BJ (cell line): ENCODE measurements around the gene MBD5. TPM values are rescaled to one million over a fixed set of nuclear protein-coding genes. Genes with fewer than 3 reads are reported as not detected.
"Not testable (repeated sequence)": the region's sequence is repeated elsewhere in the genome, so short reads cannot be mapped to it uniquely, and the experiment has no call there.

ENCODE experiments used
- CTCF ChIA-PET: fragments of 350-600 bp; formaldehyde crosslinking; extraction: SDS; loops from one replicate; lab custom pipeline; 2021; ENCODE audit warnings: antibody characterized with exemption, inconsistent platforms; lab: Yijun Ruan, JAX
- POLR2A ChIA-PET: fragments of 300-600 bp; sonication (Branson Sonifier 250); formaldehyde crosslinking; extraction: SDS; loops from one replicate; lab custom pipeline; 2021; ENCODE audit warnings: antibody characterized with exemption; lab: Charles Lee
- DNase-seq: peaks from one replicate; pipeline ENCODE4 v3.0.0-alpha.2; 2011; ENCODE audit warnings: low read depth
- H3K27me3 ChIP-seq: 2 replicates; pipeline ENCODE4 v1.6.0; 2011; ENCODE audit warnings: low read length; ENCODE audit not compliant: control insufficient read depth, insufficient read depth
- H3K36me3 ChIP-seq: 2 replicates; pipeline ENCODE4 v1.5.1; 2011; ENCODE audit warnings: low read length; ENCODE audit not compliant: control insufficient read depth, insufficient read depth
- H3K4me3 ChIP-seq: 2 replicates; pipeline ENCODE4 v1.5.1; 2011; ENCODE audit warnings: low read depth, mild to moderate bottlenecking, control low read depth, low read length
- CTCF ChIP-seq: IDR thresholded peaks from 2 replicates; pipeline ENCODE4 v1.5.1; 2011; ENCODE audit warnings: low read depth, mild to moderate bottlenecking, control low read depth, inconsistent platforms, low read length, moderate library complexity; ENCODE audit not compliant: insufficient read depth
- polyA plus RNA-seq: library from polyadenylated mRNA; depleted of rRNA; stranded (reverse); fragments of >200 nt; gene quantifications from 2 replicates; pipeline ENCODE4 v1.2.3, GENCODE V29; 2011

Gene MBD5
- polyA plus RNA-seq, 1 experiment, result 20.4 TPM

- Histone ChIP-seq H3K36me3 (no peaks in the 10 kb centered on the region), H3K27me3 (no peaks in the 10 kb centered on the region), H3K4me3 (no peak overlapping the region)
- POLR2A ChIA-PET, result no interaction called here
- no peak for TF ChIP-seq CTCF
- DNase-seq, result no peak
- CTCF ChIA-PET, result no interaction called here
Measured at GRCh38 chr2:148006249-148007007, 14.5 kb upstream of the MBD5 start.

DNA sequence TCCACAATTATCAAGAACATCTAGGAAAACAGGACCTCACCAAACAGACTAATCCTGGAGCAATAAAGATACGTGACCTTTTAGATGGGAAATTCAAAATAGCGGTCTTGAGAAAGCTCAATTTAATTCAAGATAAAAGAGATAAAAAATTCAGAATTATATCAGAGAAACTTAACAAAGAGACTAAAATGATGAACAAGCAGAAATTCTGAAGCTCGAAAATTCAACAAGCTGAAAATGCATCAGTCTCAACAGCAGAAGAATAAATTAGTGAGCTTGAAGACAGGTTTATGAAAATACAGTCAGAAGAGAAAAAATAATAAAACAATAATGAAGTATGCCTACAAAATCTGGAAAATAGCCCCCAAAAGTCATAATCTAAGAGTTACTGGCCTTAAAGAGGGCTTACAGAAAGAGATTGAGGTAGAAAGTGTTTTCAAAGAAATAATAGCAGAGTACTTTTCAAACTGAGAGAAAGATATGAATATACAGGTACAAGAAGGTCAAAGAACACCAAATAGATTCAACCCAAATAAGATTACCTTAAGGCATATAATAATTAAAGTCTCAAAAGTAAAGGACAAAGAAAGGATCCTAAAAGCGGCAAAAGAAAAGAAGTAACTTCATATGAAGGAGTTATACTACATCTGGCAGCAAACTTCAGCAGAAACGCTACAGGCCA is 13.5 kb upstream of the MBD5 start:
- no peak for TF ChIP-seq CTCF
- H3K36me3 ChIP-seq, result no peaks in the 10 kb centered on the region
- no peak for DNase-seq
- CTCF ChIA-PET, result no interaction called here
- H3K4me3 ChIP-seq, result no peak overlapping the region
- no peaks in the 10 kb centered on the region for H3K27me3 ChIP-seq
- POLR2A ChIA-PET, result no interaction called here

- CTCF ChIA-PET, POLR2A ChIA-PET: not testable (repeated sequence)
Measured at GRCh38 chr2:148008411-148008810, 12.5 kb upstream of the MBD5 start.

GRCh38 chr2:148013876-148014275 is 7.0 kb upstream of the MBD5 start:
- Histone ChIP-seq H3K4me3 (no peak overlapping the region), H3K27me3 (no peaks in the 10 kb centered on the region), H3K36me3 (no peaks in the 10 kb centered on the region)
- ChIA-PET CTCF (interaction anchor here (2.0 kb wide), 1 partner anchor 24 kb away, joined by 5 read pairs; no protein-coding TSS in a partner anchor), POLR2A (no interaction called here)
- no peak for TF ChIP-seq CTCF
- DNase-seq, result no peak

More at GRCh38 chr2:148008411-148008810, 12.5 kb upstream of the MBD5 start:
- not testable (repeated sequence) for DNase-seq, H3K36me3 ChIP-seq, H3K27me3 ChIP-seq, H3K4me3 ChIP-seq

GRCh38 chr2:148014616-148015015 is 6.3 kb upstream of the MBD5 start:
- POLR2A ChIA-PET, result no interaction called here
- DNase-seq, result no peak
- Histone ChIP-seq H3K27me3 (no peaks in the 10 kb centered on the region), H3K36me3 (no peaks in the 10 kb centered on the region), H3K4me3 (no peak overlapping the region)
- TF ChIP-seq CTCF, result no peak
- CTCF ChIA-PET, result no interaction called here
